HCEC 1CT (cell line): ENCODE results near the gene EVL.
"Not testable (repeated sequence)": the region's sequence is repeated elsewhere in the genome, so short reads cannot be mapped to it uniquely, and the experiment has no call there.

Experiments used
- DNase-seq: peaks from one replicate; pipeline ENCODE4 v3.0.0-alpha.2; 2017

The EVL gene

DNA sequence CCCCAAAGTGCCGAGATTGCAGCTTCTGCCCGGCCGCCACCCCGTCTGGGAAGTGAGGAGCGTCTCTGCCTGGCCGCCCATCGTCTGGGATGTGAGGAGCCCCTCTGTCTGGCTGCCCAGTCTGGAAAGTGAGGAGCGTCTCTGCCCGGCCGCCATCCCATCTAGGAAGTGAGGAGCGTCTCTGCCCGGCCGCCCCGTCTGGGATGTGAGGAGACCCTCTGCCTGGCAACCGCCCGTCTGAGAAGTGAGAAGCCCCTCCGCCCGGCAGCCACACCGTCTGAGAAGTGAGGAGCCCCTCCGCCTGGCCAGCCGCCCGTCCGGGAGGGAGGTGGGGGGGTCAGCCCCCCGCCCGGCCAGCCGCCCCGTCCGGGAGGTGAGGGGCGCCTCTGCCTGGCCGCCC is 115.4 kb downstream of the EVL start:
- DNase-seq = not testable (repeated sequence)

GRCh38 chr14:100181876-100182551 is 116.8 kb downstream of the EVL start:
- not testable (repeated sequence) for DNase-seq

- DNase-seq = no peak
These were observed 122.1 kb downstream of the EVL start for GRCh38 chr14:100187247-100187833.

DNA sequence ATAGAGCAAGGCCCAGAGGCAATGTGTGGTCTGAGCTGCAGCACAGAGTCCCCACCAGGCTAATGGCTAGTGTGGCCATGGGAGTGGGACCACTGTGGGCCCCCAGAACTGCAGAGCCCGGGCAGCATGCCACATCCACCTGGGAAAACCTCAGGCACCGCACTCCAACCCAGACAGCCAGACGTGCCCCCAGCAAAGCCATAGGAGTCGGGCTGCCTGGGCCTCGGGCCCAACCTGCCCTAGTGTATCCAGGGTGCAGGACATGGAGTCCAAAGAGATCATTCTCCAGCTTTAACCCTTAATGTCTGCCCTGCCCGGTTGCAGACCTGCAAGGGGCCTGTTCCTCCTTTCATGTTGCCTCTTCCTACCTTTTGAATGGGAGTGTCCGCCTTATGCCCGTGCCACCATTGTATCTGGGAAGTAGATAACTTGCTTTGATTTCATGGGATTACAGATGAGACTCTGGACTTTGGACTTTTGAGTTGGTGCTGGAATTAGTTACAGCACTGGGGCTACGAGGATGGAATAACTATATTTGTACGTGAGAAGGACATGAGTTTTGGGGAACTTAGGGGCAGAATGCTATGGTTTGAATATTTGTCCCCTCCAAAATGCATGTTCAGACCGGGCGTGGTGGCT is 123.3 kb downstream of the EVL start:
- no peak for DNase-seq

DNA sequence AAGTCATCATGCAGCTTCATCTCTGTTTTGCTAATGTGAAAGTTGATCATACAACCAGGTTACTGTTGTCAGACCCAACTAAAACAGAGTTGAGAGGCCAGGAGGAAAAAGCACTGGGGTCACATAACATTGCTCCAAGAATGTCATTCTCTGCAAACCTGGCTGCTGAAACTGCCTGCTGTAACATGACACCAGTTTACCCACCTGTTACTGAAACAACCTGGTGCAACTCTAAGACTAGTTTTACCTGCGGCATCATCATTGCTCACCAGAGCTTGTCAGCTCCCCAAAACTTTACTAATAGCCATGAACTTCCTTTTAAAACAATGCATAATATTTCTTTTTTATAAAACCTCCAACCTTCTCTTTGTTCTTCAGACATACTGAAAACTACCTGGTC is 124.9 kb downstream of the EVL start:
- no peak for DNase-seq

- DNase-seq = no peak
These were observed 126.5 kb downstream of the EVL start for GRCh38 chr14:100191584-100192249.

DNA sequence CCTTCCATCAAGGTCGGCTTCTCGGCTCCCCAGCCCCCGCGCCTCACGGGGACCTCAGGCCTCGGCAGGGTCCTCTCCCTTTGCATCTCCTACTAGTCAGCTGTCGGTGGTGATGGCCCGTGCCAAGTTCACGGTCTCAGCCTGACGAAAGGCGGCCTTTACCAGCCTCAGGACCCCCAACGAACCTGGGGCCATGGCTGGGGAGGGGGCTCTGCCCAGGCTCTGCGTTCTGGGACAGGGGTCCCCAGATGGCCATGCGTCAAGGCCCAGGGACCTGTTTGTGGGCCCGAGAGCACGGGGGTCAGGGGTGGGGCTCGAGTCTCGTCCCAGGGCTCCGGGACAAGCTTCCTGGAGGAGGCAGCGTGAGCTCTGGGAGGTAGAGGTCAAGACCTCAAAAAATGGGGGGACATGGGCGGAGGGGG is 127.0 kb downstream of the EVL start:
- no peak for DNase-seq

DNA sequence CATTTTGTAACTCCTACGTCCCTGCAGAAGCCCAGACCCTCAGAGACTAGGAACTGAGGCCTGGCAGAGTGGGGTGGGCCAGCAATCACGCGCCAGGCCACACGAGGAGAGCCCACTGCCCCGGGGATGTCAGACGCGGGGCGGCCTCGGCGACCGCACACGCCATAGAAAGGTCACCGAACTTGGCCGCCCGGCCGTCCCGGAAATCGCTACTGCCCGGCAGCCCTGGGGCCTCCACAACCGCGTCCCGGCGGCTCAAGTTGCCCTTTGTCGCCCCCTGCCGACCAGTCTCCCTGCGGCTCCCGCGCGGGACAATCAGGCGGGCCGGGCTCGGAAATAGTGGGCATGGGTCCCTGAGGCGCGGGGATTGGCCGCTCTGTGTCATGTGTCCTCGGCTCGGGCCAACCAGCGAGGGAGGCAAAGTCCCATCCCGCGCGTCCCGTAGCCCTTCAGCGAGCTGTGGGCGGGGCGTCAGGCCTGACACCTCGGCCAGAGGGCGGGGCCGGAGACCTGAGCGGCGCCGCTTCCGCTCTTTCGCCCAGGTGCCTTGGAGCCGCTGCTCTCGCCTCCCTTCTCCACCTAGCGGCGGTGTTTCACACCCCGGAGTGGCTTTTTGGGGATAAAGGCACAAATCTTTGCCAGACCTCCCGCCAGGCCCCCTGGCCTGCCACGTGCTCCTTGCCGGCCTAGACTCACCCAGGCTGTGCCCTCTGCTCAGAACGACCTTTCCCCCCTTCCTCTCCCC is 127.6 kb downstream of the EVL start:
- peak; percentile 88 for DNase-seq
